ENCODE measurements around the gene SOX1. TPM values are rescaled to one million over a fixed set of nuclear protein-coding genes. Genes with fewer than 3 reads are reported as not detected.

The SOX1 gene
- total RNA-seq, 3 donors from 2014 or later (not counting 1 experiment from before 2014, with no cell fraction given), result not detected

DNA sequence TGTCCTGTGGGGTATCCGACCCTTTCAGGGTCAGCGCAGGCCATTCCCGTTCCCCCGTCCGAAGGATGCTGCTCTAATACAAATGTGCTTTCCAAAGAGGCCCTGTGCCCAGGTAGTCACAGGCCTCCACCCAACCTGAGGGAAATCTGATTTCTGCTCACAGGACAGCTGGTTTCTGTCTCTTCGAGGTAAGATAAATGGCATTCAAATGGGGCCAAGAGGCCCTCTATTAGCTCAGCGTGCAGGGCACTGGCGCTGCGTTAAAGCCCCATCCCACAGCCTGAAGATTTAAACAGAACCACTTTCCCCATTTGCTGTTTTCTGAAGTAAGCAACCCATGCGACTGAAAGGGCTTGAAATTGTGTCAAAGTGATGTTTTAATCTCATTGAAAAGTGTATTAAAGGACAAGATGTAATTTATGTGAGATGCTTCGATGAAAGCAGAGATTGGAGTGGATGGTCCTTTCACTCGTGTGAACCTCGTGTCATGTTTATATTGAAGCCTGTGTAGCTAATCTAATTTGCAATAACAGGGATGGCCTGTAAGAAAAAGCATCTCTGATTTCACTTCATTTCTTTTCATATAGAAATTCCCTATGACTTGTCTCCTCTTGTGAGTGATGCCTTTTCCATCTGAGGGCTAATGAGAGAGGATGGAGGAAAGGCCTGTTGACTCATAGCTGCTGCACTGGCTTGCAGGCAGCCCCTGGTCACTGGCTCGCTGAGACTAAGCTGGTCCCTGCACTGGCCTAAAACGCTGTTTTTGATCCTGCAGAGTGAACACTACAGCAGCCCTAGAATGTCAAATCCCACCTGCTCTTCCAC, 7.3 kb upstream of the SOX1 start:
- no peak overlapping the region for H3K4me3 Mint-ChIP-seq

GRCh38 chr13:112060282-112060830, 6.6 kb upstream of the SOX1 start:
- DNase-seq (no peak), ATAC-seq (no peak)
- Histone ChIP-seq H3K27me3 (ENCODE audit: control insufficient read depth, insufficient read depth, low read length) (peaks cover 53% of the 10 kb centered on the region), H3K4me3 (ENCODE audit: low read length) (no peak overlapping the region), H3K9me3 (ENCODE audit: control insufficient read depth, insufficient read depth, low read length) (peaks cover 3% of the 10 kb centered on the region), H3K4me1 (ENCODE audit: control insufficient read depth, insufficient read depth, low read length) (peaks cover under 1% of the 10 kb centered on the region), H3K36me3 (ENCODE audit: control insufficient read depth, insufficient read depth, low read length) (no peaks in the 10 kb centered on the region), H3K27ac (ENCODE audit: low read length) (no peak overlapping the region)
- peaks cover 57 to 68% of the 10 kb centered on the region in 2 donors for H3K27me3 Mint-ChIP-seq (ENCODE audit: low read depth in 2 of 2)
- no peak overlapping the region for H3K4me3 Mint-ChIP-seq
- intact Hi-C loops (cut with micrococcal nuclease), result no loop called here
- peaks cover 9 to 10% of the 10 kb centered on the region in 2 donors for H3K4me1 Mint-ChIP-seq
- peak overlapping the region in 1 of 2 donors; percentile 45 for H3K27ac Mint-ChIP-seq
- peaks cover 21% of the 10 kb centered on the region for H3K36me3 Mint-ChIP-seq
- H3K9me3 Mint-ChIP-seq, result peaks cover 3 to 4% of the 10 kb centered on the region in 2 donors
- 14% methylated on average over 8 of the region's 14 CpGs for WGBS (ENCODE audit: insufficient coverage)
- no peak for TF ChIP-seq CTCF (IDR thresholded peaks at IDR 0.05)

More for the DNA sequence above, 7.3 kb upstream of the SOX1 start:
- WGBS (ENCODE audit: insufficient coverage), result 12% methylated on average over 15 of the region's 15 CpGs
- peaks cover 64 to 73% of the 10 kb centered on the region in 2 donors for H3K27me3 Mint-ChIP-seq (ENCODE audit: low read depth in 2 of 2)
- H3K36me3 Mint-ChIP-seq, result peaks cover 21% of the 10 kb centered on the region
- H3K9me3 ChIP-seq (ENCODE audit: control insufficient read depth, insufficient read depth, low read length), result peaks cover 6% of the 10 kb centered on the region
- peaks cover 3 to 4% of the 10 kb centered on the region in 2 donors for H3K9me3 Mint-ChIP-seq
- intact Hi-C loops (cut with micrococcal nuclease), result no loop called here
- peaks cover 9 to 10% of the 10 kb centered on the region in 2 donors for H3K4me1 Mint-ChIP-seq
- no peak overlapping the region for H3K27ac Mint-ChIP-seq
- no peak overlapping the region for H3K27ac ChIP-seq (ENCODE audit: low read length)
- H3K36me3 ChIP-seq (ENCODE audit: control insufficient read depth, insufficient read depth, low read length), result no peaks in the 10 kb centered on the region
- H3K4me3 ChIP-seq (ENCODE audit: low read length), result no peak overlapping the region
- H3K27me3 ChIP-seq (ENCODE audit: control insufficient read depth, insufficient read depth, low read length), result peaks cover 52% of the 10 kb centered on the region
- ATAC-seq (no peak), DNase-seq (no peak)
- TF ChIP-seq CTCF (IDR thresholded peaks at IDR 0.05), result no peak
- no peaks in the 10 kb centered on the region for H3K4me1 ChIP-seq (ENCODE audit: control insufficient read depth, insufficient read depth, low read length)

GRCh38 chr13:112060899-112061366, 6.0 kb upstream of the SOX1 start:
- Mint-ChIP-seq H3K36me3 (peaks cover 21% of the 10 kb centered on the region), H3K4me1 (peaks cover 9 to 10% of the 10 kb centered on the region in 2 donors), H3K27ac (no peak overlapping the region), H3K9me3 (peaks cover 3 to 4% of the 10 kb centered on the region in 2 donors), H3K27me3 (ENCODE audit: low read depth in 2 of 2) (peaks cover 54 to 64% of the 10 kb centered on the region in 2 donors), H3K4me3 (no peak overlapping the region)
- Histone ChIP-seq H3K27me3 (ENCODE audit: control insufficient read depth, insufficient read depth, low read length) (peaks cover 58% of the 10 kb centered on the region), H3K27ac (ENCODE audit: low read length) (no peak overlapping the region), H3K9me3 (ENCODE audit: control insufficient read depth, insufficient read depth, low read length) (peaks cover 4% of the 10 kb centered on the region), H3K4me3 (ENCODE audit: low read length) (no peak overlapping the region), H3K36me3 (ENCODE audit: control insufficient read depth, insufficient read depth, low read length) (no peaks in the 10 kb centered on the region), H3K4me1 (ENCODE audit: control insufficient read depth, insufficient read depth, low read length) (peaks cover 6% of the 10 kb centered on the region)
- intact Hi-C loops (cut with micrococcal nuclease), result no loop called here
- no peak for TF ChIP-seq CTCF (IDR thresholded peaks at IDR 0.05)
- ATAC-seq (no peak), DNase-seq (no peak)
- WGBS (ENCODE audit: insufficient coverage), result 5% methylated on average over 29 of the region's 29 CpGs
